Measurements from ENCODE around the gene GFOD2.
"Not testable (repeated sequence)": the region's sequence is repeated elsewhere in the genome, so short reads cannot be mapped to it uniquely, and the experiment has no call there.

The GFOD2 gene, protein sequence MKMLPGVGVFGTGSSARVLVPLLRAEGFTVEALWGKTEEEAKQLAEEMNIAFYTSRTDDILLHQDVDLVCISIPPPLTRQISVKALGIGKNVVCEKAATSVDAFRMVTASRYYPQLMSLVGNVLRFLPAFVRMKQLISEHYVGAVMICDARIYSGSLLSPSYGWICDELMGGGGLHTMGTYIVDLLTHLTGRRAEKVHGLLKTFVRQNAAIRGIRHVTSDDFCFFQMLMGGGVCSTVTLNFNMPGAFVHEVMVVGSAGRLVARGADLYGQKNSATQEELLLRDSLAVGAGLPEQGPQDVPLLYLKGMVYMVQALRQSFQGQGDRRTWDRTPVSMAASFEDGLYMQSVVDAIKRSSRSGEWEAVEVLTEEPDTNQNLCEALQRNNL

DNA sequence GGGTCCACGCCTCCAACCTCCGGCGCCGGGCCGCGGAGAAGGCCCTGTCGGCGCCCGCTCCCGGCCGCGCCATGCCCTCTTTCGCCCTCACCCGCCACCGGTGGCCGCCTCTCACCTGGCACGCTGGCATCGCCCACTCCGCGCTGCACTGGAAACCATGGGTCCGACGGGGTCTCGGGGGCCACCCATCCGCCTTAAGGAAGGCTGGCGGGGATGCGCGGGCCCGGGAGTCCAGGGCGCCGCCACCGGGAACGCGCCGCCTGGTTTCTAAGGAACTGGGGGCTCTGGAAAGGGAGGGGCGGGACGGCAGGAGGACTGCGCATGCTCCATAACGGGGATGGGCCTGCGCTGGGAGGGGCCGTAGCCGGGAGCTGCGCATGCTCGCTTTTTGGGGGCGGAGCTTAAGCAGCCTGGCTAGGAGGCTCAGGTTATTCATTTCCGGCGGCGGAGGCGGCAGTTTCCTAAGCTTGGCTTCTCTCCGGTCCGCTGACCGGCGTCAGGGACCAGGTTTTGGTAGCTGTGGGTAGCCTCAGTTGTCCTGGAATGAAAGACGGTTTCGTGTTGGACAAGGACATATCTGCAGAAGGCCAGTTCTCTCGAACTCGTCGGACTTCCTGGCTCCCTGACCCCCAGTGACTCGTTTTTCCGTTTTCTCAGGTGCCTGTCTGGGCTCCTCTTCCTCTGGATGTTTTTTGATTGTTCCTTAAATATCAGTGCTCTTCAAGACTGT lies at the start of gene GFOD2:
GFOD2 (minus strand) TSS at position 269 of the 730 bp plus-strand sequence. CDS start 33,601 bp downstream, outside the sequence.
- peak; percentile 91 to 99 for DNase-seq

DNA sequence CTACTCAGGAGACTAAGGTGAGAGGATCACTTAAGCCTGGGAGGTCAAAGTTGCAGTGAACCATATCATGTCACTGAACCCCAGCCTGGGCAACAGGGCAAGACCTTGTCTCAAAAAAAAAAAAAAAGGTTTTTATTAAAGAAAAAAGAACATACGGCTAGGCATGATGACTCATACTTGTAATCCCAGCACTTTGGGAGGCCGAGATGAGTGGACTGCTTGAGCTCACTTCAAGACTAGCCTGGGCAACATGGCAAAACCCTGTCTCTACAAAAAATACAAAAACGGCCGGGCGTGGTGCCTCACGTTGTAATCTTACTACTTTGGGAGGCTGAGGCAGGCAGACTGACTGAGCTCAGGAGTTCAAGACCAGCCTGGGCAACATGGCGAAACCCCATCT lies 48.8 kb upstream of the GFOD2 start:
- DNase-seq = no peak

DNA sequence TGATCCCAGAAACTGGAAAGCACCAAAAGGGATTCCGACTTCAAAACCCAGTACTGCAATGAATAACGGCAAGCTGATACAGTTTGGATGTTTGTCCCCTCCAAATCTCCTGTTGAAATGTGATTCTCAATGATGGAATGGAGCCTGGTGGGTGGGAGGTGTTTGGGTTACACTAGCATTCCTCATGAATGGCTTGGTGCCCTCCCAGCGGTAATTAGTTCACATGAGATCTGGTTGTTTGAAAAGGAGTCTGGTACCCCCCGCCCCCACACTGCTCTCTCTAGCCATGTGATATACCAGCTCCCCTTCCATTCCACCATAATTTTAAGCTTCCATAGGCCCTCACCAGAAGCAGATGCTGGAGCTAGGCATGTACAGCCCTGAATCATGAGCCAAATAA lies 47.2 kb upstream of the GFOD2 start:
- no peak for DNase-seq

DNA sequence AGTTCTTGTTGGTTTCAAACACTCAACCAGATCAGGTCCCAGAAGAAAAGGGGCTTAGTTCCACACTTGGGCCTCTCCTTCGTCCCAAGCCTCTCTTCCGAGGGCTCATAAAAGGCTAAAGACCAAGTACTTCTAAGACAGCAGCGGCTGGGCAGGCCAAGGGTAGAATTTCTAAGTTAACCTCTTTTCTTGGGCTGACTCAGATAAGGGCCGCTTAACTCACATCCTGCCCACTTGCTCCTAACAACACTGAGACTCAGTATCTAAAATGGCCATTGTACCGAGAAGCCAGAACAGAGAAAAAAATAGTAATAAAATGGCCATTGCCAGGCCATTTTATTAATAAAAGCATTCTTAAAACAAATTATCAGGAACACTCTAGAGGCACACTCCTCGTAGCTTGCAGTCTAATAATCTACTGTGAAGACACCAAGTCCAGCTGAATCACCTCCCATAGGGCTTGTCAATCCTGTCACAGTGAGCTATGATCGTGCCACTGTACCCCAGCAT lies 45.1 kb upstream of the GFOD2 start:
- no peak for DNase-seq

DNA sequence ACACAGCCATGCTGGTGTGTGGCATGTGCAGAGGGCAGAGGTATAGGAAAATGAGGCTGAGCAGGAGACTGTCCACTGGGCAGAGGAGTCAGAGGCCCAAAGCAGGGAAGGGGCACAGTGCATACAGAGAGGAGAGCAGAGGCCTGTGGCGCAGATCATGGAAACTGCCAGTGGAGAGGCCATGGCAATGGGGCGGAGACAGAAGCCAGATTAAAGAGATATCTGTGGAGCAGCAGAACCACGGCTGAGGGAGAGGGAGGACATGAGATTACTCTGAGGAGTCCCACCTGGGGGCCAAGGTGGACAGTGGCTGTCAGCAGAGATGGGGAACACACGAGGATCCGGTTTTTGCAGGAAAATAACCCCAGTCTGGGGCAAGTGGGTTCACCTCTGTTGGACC lies 44.0 kb upstream of the GFOD2 start:
- DNase-seq = no peak

DNA sequence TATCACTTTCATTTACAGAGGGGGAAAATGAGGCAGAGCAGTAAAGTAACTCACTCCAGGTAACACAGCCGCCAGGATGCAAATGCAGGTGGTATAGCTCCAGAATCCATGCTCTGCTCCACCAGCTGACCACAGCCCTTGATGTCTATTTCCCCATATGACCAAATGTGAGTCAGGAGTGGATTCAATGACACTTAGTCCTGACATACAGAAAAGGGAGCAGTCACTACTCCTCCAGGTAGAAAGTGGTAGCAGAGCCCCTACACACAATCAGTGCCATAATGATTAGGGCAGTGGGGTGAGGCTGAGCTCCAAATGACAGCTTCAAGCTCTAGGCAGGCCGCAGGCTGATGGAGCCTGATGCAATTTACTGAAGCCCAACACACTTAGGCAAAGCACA lies 43.3 kb upstream of the GFOD2 start:
- no peak for DNase-seq

DNA sequence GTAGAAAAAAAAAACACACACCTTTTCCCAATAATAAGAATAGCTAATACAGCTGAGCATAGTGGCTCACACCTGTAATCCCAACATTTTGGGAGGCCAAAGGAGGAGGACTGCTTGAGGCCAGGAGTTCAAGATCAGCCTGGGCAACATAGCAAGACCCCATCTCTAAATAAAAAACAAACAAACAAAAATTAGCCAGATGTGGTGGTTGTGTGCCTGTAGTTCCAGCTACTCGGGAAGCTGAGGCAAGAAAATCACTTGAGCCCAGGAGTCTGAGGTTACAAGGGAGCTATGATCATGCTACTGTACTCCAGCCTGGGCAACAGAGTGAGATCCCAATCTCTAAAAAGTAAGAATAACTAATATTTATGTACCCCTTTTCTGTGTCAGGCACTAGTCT lies 42.8 kb upstream of the GFOD2 start:
- DNase-seq = no peak

DNA sequence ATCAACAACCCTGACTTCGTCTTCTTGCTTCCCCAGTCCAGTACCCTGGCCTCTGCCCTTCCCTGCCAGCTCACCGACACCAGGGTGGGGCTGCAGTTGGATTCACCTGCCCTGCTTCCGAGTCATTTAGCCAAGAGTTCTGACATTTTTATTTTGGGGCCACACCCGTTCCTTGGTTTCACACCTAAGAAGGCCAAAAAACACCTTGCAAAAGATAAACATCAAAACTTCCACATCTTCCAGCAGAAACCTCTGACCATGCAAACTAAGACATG lies 41.8 kb upstream of the GFOD2 start:
- no peak for DNase-seq

DNA sequence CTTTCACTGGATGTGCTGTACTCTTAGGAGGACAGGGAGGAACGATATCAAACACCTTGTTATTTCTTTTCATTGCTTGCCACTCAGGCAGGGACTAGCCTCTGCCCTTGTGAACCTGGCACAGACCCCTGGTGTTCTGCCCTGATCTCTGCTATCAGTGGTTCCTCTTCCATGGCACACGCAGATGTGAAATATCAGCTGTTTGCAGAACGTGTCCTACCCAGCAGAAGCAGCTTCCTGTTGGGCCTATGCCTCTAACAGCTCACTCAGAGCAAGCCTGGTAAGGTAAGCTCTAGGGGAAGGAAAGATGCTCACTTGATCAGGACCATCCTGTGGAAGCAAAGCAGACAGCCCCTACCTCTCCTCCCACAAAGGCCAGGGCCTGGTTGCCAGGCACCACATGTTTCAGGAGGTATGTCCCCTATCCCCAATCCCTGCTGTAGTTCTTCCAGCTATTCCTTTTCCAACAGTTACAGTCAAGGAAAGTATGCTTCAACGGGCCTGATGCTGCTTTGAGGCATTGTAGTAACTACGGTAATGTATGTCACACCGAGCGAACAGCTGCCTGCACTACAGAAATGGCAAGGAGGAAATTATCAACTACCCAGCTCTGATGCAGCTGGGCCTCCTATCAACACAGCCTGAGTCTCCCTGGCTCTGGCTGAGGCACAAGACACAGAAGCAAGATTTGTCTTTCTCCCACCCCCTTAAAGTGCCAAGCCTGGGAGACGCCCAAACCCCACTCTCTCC lies 41.3 kb upstream of the GFOD2 start:
- no peak for DNase-seq

DNA sequence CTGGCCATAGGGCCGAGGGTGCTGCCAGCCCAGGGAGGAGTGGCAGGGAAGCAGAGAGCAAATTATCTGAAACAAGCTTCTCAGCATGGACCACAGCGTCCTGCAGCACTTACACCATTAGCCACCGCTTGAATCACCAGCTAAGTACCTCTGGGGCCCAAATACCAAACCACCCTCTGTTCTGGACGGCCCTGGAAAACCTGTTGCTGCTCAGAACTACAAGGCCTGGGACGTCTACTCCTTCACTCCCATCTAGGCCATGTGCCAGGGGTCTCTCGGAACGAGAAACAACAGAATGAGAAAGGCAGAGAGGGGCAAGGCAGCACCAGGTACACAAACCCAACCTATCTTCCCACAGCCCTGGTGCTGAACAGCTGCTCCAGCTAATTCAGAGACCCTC lies 39.9 kb upstream of the GFOD2 start:
- no peak for DNase-seq

DNA sequence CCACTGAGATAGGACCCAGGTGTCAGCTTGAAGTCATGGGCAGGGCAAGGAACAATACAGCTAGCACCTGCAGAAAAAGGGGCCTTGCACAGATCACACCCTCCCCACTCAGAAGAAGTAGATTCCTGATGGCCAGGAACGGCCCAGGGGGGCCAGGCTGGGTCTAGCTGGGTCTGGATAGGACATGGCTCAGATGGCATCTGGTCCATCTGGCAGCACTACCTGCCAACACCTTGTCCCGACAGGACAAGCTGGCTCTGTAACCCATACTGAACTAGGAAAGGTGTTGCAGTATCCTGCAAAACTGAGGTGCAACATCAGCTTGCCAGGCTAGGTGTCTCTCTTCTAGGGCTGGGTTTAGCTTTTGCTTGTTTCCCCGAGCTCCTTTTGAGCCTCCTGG lies 38.9 kb upstream of the GFOD2 start:
- no peak for DNase-seq

DNA sequence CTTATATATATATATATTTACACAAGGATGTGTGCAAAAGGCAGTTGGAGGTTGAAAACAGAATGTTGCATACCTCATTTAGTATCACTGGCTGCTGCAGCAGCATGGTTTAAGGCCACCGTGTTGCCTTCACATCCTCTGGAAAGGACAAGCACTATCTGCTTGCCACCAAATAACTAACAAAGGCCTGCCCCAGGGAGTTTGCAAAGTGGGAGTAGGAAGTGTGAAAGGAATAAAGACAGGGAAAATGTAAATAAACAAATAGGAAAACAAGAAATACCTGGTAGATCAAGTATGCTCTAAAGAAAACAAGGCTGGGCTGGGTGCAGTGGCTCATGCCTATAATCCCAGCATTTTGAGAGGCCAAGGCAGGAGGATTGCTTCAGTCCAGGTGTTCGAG lies 33.5 kb upstream of the GFOD2 start:
- DNase-seq = no peak

DNA sequence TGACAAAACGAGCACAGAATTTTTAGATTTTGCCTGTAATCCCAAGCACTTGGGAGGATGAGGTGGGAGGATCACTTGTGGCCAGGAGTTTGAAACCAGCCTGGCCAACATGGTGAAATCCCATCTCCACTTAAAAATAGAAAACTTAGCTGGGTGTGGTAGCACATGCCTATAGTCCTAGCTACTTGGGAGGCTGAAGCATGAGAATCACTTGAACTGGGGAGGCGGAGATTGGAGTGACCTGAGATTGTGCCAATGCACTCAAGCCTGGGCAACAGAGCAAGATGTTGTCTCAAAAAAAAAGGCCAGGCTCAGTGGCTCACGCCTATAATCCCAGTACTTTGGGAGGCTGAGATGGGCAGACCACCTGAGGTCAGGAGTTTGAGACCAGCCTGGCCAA lies 32.2 kb upstream of the GFOD2 start:
- not testable (repeated sequence) for DNase-seq

DNA sequence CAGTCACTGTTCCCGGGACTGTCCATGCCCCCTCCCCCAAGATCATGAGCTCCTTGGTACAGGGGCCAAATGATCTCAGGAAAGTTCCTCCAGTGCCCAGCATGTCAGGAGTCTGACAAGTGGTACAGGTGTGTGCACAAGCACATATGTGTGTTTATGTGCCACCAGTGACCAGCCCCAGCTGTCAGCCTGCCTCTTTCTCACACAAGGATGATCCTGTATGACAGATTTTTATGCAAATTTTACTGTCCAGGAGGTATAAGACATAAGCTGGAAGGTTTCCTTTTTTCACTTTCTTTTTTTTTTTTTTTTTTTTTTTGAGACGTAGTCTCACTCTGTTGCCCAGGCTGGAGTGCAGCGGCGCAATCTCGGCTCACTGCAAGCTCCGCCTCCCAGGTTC lies 31.4 kb upstream of the GFOD2 start:
- DNase-seq = no peak

DNA sequence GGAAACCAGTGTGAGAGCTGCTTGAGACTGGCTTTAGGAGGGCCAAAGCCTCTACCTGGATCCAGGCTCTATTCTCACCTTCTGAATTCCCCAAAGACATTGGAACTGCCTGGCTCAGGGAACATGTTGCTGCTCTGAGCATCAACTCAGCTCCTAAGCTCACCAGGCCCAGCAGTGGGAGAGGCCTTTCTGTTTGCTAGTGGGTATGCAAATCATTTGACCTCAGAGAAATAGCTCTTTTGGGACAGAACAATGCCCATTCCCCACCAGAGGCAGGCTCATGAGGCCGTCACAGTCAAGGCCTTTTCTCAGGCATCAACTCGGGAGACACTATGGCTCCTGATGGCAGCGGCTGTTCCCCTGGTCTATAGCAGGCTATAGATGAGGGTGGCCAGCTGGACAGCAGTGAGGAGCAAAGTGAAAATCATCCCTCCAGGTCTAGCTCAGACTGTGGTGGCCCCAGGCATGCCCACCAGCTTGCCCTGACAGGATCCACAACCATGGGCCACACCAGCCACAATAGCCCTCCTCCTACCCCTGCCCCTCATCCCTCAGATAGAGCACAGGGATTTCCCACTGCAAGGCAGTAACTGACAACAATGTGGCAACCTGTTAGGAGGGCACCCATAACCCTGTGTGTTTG lies 30.4 kb upstream of the GFOD2 start:
- DNase-seq = no peak

DNA sequence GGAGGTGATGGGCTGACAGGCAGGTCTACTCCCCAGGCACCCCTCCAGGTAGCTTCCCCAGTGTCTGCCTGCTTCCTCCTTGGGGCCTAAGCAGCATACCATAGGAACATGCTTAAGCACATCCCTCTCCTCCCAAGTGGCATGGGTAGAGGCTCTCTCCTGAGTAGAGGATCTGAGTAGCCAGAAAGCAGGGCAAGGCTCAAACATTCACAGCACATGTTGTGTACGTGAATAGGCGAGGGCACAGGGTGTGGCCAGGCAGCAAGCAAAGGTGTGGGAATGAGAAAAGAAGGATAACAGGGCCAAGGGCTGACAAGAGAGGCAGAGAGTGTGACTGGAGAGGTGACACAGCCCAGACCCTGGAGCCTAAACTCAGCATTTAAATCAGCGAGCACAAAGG lies 29.7 kb upstream of the GFOD2 start:
- DNase-seq = no peak

DNA sequence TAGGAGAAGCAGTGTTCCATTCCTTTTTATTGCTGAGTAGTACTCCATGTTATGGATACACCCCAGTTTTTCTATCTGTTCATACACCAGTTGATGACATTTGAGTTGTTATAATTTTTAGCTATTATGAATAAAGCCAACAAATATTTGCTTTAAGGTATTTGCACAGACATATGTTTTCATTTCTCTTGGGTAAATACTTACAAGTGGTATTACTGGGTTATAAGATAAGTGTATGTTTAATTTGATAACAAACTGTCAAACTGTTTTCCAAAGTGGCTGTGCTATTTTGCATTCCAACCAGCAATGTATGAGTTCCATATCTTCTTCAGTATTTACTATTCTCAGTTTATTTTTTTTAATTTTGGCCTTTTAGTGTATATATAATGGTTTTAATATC lies 27.7 kb upstream of the GFOD2 start:
- DNase-seq = no peak

DNA sequence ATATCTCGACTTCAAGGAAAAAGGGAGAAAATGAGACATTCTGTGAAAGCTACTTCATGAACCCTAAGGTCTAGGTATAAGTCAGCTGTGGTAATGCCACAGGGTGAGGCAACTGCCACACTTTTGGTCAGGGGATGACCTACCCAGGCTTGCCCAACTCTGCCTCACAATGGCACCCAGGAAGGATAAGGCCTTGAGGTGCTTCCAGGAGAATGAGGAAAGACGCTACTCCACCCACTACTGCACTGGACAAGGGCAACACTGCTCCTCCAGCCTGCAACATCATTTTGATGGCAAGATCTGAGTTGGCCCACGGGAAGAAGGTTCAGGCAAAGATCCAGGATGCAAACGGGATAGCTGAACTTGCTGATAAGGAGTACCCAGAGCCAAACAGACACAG lies 22.0 kb upstream of the GFOD2 start:
- DNase-seq = no peak

DNA sequence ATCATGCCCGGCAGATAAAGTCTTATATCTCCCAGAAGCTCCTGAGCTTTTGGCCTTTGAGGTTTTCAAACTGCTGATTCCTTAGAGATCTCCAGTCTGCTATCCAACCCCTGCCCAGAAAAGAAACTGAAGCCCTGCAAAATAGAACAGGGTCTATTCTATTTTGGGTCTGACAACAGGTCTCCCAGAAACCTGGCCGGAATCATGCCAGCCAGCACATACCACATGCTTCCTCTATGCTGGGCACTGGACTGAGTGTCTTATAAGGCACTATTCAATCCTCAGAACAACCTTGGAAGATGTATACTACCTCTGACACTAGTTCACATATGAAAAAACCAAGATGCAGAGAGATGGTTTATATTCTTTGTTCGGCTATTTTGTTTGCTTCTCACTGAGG lies 21.3 kb upstream of the GFOD2 start:
- DNase-seq = no peak

DNA sequence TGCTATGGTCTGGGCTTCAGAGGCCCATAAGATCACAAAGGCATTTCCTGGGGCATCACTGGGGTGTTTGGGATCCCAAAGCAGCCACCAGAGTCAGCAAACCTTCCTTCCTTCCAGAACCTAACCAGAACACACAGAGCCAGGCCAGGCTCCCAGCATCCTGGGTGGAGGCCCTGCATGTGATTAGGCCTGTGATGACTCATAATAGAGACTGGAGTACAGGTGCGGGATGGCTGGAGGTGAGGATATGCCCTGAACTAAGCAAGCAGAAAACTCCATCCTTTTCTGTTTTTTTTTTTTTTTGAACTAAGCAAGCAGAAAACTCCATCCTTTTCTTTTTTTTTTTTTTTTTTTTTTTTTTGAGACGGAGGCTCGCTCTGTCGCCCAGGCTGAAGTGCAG lies 17.7 kb upstream of the GFOD2 start:
- DNase-seq = no peak

DNA sequence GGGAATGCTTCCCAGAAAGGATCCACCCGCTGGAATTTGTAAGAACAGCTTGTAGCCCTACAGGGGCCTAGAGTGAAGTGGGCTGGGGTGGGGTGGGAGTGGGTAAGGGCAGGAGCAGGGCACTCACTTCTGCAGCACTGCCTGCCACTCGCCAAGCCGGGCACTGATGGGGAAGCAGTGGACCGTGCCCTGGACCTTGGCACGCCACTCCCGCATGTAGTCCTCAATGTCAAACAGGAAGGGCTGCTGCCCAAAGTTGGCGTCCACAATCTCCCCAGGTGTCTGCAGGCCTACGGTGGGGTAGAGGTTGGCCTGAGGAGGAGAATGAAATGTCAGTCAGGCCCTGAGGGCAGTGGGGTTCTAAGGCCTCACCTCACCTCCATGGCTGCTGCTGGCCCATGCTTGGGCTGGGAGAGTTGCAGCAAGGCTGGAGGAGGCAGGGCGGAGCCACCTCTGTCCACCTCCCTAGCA lies 15.7 kb upstream of the GFOD2 start:
- DNase-seq = no peak

DNA sequence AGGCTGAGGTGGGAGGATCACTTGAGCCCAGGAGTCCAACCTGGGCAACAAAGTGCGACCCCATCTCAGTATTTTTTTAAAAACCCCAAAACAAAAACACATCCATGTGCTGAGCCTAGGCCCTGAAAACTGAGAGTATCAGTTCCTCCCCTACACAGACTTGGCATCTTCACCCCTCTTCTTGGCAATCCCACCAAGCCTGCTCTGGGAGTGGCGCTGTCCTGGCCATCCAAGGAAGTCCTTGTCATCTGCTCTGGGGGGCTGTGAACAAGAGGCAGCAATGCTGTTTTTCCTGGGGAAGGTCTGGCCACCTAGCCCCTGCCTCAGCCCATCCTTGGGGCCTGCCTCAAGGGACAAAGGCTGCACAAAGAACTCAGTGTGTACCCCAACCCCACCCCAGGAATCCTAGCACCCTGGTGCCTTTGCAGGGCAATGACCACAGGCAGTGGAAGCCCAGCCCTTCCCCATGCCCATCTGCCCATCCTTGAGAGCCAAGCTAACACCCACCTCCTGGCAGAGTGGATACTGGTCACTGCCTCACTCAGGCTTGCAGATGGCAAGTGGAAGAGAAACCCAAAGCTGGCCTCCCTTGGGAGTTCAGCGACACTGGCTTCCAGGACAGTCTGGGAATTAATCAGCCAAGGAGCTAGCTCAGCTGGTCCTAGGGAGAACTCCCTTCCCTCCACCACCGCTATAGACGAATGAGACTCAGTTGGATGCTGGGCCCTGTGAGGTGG lies 14.8 kb upstream of the GFOD2 start:
- DNase-seq = no peak

DNA sequence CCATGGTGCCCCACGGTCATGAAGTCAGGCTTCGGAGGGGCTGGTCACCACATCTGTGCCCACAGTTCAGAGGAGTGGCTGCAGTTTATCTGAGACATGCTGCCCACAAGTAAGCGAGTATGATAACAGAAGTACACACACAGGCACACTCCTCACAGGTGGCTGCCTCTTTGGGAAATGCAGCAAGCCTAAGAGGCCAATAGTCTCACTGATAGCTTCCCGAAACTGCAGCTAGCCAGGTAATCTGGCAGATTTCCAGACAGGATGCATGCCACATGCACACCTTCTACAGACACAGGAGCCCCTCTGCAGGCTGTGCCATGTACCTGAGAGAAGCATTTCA lies 12.6 kb upstream of the GFOD2 start:
- no peak for DNase-seq
